Middle frontal gyrus (tissue), 1 donor: ENCODE measurements around the gene GEMIN4.
"Not testable (repeated sequence)": the region's sequence is repeated elsewhere in the genome, so short reads cannot be mapped to it uniquely, and the experiment has no call there.

Experiments used
- DNase-seq: peaks from one replicate; pipeline ENCODE4 v3.0.0-alpha.2; 2015; ENCODE audit warnings: low spot score; ENCODE audit errors: extremely low spot score

Gene GEMIN4

GRCh38 chr17:778096-778495 lies 26.0 kb upstream of the GEMIN4 start:
- no peak for DNase-seq

GRCh38 chr17:774313-774584 lies 22.2 kb upstream of the GEMIN4 start:
- no peak for DNase-seq

GRCh38 chr17:773467-774312 lies 21.6 kb upstream of the GEMIN4 start:
- DNase-seq, result no peak

- no peak for DNase-seq
Observed at GRCh38 chr17:773016-773415, 21.0 kb upstream of the GEMIN4 start.

GRCh38 chr17:767076-767475 lies 15.0 kb upstream of the GEMIN4 start:
- DNase-seq, result no peak

GRCh38 chr17:760371-760770 lies 8.3 kb upstream of the GEMIN4 start:
- no peak for DNase-seq

GRCh38 chr17:759964-760363 lies 7.9 kb upstream of the GEMIN4 start:
- no peak for DNase-seq

- DNase-seq, result not testable (repeated sequence)
Observed at GRCh38 chr17:756010-756567, 4.0 kb upstream of the GEMIN4 start.

GRCh38 chr17:755319-755961 lies 3.4 kb upstream of the GEMIN4 start:
- DNase-seq, result not testable (repeated sequence)

- no peak for DNase-seq
Observed at GRCh38 chr17:753418-753817, 1.4 kb upstream of the GEMIN4 start.

GRCh38 chr17:752620-753219 lies 656 bp upstream of the GEMIN4 start:
- no peak for DNase-seq

GRCh38 chr17:751269-752001 lies 629 bp downstream of the GEMIN4 start:
- DNase-seq, result no peak

- DNase-seq, result no peak
Observed at GRCh38 chr17:750431-751037, 1.5 kb downstream of the GEMIN4 start.

GRCh38 chr17:749359-749758 lies 2.7 kb downstream of the GEMIN4 start:
- DNase-seq, result not testable (repeated sequence)

- not testable (repeated sequence) for DNase-seq
Observed at GRCh38 chr17:748604-749003, 3.5 kb downstream of the GEMIN4 start.

GRCh38 chr17:746783-747629 lies 5.1 kb downstream of the GEMIN4 start:
- no peak for DNase-seq

- DNase-seq, result no peak
Observed at GRCh38 chr17:746181-746580, 5.9 kb downstream of the GEMIN4 start.

GRCh38 chr17:745406-745805 lies 6.7 kb downstream of the GEMIN4 start:
- no peak for DNase-seq

GRCh38 chr17:744937-745336 lies 7.1 kb downstream of the GEMIN4 start:
- no peak for DNase-seq

GRCh38 chr17:743139-743538 lies 8.9 kb downstream of the GEMIN4 start:
- no peak for DNase-seq
